Loucy (cell line): Measurements from ENCODE around the gene TM2D3.

ENCODE experiments used
- H2AFZ ChIP-seq: fragments of 200-600 bp; sonication (generic); 2 replicates; pipeline ENCODE4 v1.6.0; 2016; ENCODE audit warnings: antibody characterized with exemption, mild to moderate bottlenecking, low read length, moderate library complexity
- H3F3A ChIP-seq: fragments of 200-600 bp; 2 replicates; pipeline ENCODE4 v1.6.0; 2016; ENCODE audit warnings: antibody characterized with exemption, low read depth, mild to moderate bottlenecking
- H3K27me3 ChIP-seq: fragments of 200-600 bp; sonication (generic); 2 replicates; pipeline ENCODE4 v1.6.1; 2014; ENCODE audit warnings: low read length, mild to moderate bottlenecking; ENCODE audit not compliant: insufficient read depth, poor library complexity, severe bottlenecking
- H3K36me3 ChIP-seq: fragments of 200-600 bp; sonication (generic); 2 replicates; pipeline ENCODE4 v1.6.1; 2016; ENCODE audit warnings: low read length; ENCODE audit not compliant: insufficient read depth
- H3K4me1 ChIP-seq: fragments of 200-600 bp; sonication (generic); 2 replicates; pipeline ENCODE4 v1.5.1; 2014; ENCODE audit warnings: low read length, mild to moderate bottlenecking; ENCODE audit not compliant: insufficient read depth, poor library complexity, severe bottlenecking
- H3K4me2 ChIP-seq: fragments of 200-600 bp; sonication (generic); 2 replicates; pipeline ENCODE4 v1.6.0; 2014; ENCODE audit warnings: antibody characterized with exemption, low read length, low read depth, mild to moderate bottlenecking; ENCODE audit not compliant: poor library complexity, severe bottlenecking
- H3K4me3 ChIP-seq: fragments of 200-600 bp; sonication (generic); 2 replicates; pipeline ENCODE4 v1.5.1; 2014; ENCODE audit warnings: low read length, mild to moderate bottlenecking, mixed read lengths; ENCODE audit not compliant: poor library complexity, severe bottlenecking
- H3K79me2 ChIP-seq: fragments of 200-600 bp; sonication (generic); 2 replicates; pipeline ENCODE4 v1.6.1; 2014; ENCODE audit warnings: low read length; ENCODE audit not compliant: insufficient read depth
- H3K9ac ChIP-seq: fragments of 200-600 bp; sonication (generic); 2 replicates; pipeline ENCODE4 v1.6.0; 2014; ENCODE audit warnings: mild to moderate bottlenecking, low read depth, low read length, moderate library complexity; ENCODE audit not compliant: poor library complexity, severe bottlenecking
- H3K9me2 ChIP-seq: fragments of 200-600 bp; sonication (generic); replicated peaks from 2 replicates; pipeline ENCODE4 v1.6.1; 2016; ENCODE audit warnings: low read depth, low read length, mixed read lengths
- H3K9me3 ChIP-seq: fragments of 200-600 bp; sonication (generic); 2 replicates; pipeline ENCODE4 v1.6.1; 2014; ENCODE audit warnings: mild to moderate bottlenecking, antibody characterized with exemption, low read length, low read depth; ENCODE audit not compliant: insufficient read depth
- H4K20me1 ChIP-seq: fragments of 200-600 bp; sonication (generic); 2 replicates; pipeline ENCODE4 v1.6.0; 2014; ENCODE audit warnings: antibody characterized with exemption, low read length, mild to moderate bottlenecking; ENCODE audit not compliant: insufficient read depth, poor library complexity, severe bottlenecking
- EZH2phosphoT487 ChIP-seq: fragments of 200-600 bp; IDR thresholded peaks from 2 replicates; pipeline ENCODE4 v1.6.1; 2018; ENCODE audit warnings: antibody characterized with exemption, mild to moderate bottlenecking, moderate library complexity, borderline replicate concordance
- TF ChIP-seq, protein P1 (sequence below): fragments of 200-600 bp; sonication (generic); conservative IDR thresholded peaks from 2 replicates; pipeline ENCODE4 v1.5.1; 2014; ENCODE audit warnings: mild to moderate bottlenecking, antibody characterized with exemption, low read length

TM2D3 gene

DNA sequence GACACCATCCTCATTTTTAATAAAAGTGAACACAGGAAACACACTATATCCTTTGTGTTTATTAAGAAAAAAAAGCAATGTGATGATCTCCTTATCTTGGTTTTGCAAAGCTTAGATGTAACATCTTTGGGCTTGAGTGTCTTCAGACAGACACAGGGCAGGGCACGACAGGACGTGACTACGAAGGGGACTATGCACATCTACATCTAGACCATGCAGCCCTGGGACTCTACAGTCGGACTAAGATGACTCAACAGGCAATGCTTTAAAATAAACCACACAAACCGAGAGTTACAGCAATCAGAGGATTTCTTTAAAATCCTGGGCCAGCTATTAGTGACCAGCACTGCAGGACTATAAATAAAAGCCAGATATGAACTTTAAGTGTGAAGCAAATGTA is 22.8 kb upstream of the TM2D3 start:
- Histone ChIP-seq H3K9me2 (no peaks in the 10 kb centered on the region), H2AFZ (no peak overlapping the region), H3K36me3 (0 out of 2 replicates have a peak, but pooled peaks cover 2% of the 10 kb centered on the region), H4K20me1 (no peaks in the 10 kb centered on the region), H3K4me2 (no peak overlapping the region), H3K9ac (no peak overlapping the region), H3K4me3 (no peak overlapping the region), H3K4me1 (peaks cover 5% of the 10 kb centered on the region), H3K79me2 (no peaks in the 10 kb centered on the region), H3K9me3 (no peaks in the 10 kb centered on the region), H3K27me3 (no peaks in the 10 kb centered on the region), H3F3A (no peaks in the 10 kb centered on the region)
- TF ChIP-seq, protein P1, sequence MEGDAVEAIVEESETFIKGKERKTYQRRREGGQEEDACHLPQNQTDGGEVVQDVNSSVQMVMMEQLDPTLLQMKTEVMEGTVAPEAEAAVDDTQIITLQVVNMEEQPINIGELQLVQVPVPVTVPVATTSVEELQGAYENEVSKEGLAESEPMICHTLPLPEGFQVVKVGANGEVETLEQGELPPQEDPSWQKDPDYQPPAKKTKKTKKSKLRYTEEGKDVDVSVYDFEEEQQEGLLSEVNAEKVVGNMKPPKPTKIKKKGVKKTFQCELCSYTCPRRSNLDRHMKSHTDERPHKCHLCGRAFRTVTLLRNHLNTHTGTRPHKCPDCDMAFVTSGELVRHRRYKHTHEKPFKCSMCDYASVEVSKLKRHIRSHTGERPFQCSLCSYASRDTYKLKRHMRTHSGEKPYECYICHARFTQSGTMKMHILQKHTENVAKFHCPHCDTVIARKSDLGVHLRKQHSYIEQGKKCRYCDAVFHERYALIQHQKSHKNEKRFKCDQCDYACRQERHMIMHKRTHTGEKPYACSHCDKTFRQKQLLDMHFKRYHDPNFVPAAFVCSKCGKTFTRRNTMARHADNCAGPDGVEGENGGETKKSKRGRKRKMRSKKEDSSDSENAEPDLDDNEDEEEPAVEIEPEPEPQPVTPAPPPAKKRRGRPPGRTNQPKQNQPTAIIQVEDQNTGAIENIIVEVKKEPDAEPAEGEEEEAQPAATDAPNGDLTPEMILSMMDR, result no peak
- no peak for TF ChIP-seq EZH2phosphoT487

DNA sequence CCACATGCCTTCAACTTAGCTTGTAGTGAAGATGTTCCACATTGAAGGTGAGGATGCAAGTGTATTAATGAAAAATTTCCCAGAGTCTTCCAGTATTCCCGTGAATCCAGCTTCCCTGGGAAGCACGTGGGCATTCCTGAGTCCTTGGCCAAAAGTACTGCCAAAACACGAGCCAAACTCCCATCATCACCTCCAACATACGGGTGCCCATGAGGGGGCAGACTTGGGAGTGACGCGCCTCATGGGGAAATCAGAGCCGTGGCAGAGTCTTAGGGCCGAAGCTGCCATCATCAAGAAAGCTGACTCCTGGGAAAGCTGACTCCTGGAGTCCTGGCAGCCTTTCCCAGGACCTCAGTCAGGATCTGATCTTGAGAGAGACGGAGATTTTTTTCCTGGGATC is 20.1 kb upstream of the TM2D3 start:
- no peak overlapping the region for H3K4me2 ChIP-seq
- H3K4me3 ChIP-seq, result no peak overlapping the region
- no peaks in the 10 kb centered on the region for H3K27me3 ChIP-seq
- TF ChIP-seq, protein P1, result no peak; the same call in 1 of the 2 replicates
- TF ChIP-seq EZH2phosphoT487, result no peak
- H3K9me3 ChIP-seq, result no peaks in the 10 kb centered on the region; the same call in 1 of the 2 replicates
- H3K9ac ChIP-seq, result no peak overlapping the region
- H4K20me1 ChIP-seq, result no peaks in the 10 kb centered on the region
- no peaks in the 10 kb centered on the region for H3K9me2 ChIP-seq
- no peaks in the 10 kb centered on the region for H3K79me2 ChIP-seq
- no peak overlapping the region for H2AFZ ChIP-seq
- 0 out of 2 replicates have a peak, but pooled peaks cover 2% of the 10 kb centered on the region for H3K36me3 ChIP-seq
- peaks cover 5% of the 10 kb centered on the region for H3K4me1 ChIP-seq
- no peaks in the 10 kb centered on the region for H3F3A ChIP-seq

DNA sequence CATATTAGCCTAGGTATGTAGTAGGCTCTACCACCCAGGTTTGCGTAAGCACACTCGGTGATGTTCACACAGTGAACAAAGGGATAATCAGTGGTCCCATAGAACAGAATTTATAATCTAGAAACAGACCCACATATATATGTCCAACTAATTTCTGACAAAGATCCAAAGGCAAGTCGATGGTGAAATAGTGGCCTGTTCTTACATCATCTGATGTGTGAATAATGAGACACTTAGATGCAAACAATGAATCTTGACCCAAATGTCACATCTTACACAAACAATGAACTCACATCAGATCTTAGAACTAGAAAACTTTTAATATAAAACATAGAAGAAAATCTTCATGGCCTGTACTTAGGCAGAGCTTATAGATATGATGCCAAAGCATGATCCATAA is 17.6 kb upstream of the TM2D3 start:
- H4K20me1 ChIP-seq, result no peaks in the 10 kb centered on the region
- TF ChIP-seq, protein P1, result no peak
- TF ChIP-seq EZH2phosphoT487, result no peak
- H2AFZ ChIP-seq, result no peak overlapping the region
- H3K36me3 ChIP-seq, result 0 out of 2 replicates have a peak, but pooled peaks cover 2% of the 10 kb centered on the region
- H3F3A ChIP-seq, result no peaks in the 10 kb centered on the region
- H3K9ac ChIP-seq, result no peak overlapping the region
- no peaks in the 10 kb centered on the region for H3K4me1 ChIP-seq
- no peak overlapping the region for H3K4me3 ChIP-seq
- no peak overlapping the region for H3K4me2 ChIP-seq
- no peaks in the 10 kb centered on the region for H3K79me2 ChIP-seq
- no peaks in the 10 kb centered on the region; the same call in 1 of the 2 replicates for H3K9me3 ChIP-seq
- H3K9me2 ChIP-seq, result no peaks in the 10 kb centered on the region
- H3K27me3 ChIP-seq, result no peaks in the 10 kb centered on the region
